Endodermal cell (in vitro differentiated cells): ENCODE measurements around the gene BHLHA15. TPM values are rescaled to one million over a fixed set of nuclear protein-coding genes. Genes with fewer than 3 reads are reported as not detected.

Experiments
- DNase-seq: peaks from one replicate; pipeline ENCODE4 v3.0.0-alpha.2; 2017
- H3K27ac ChIP-seq: 2 replicates; pipeline ENCODE4 v1.5.1; 2013; ENCODE audit warnings: mild to moderate bottlenecking, low read depth, low read length, moderate library complexity
- H3K27me3 ChIP-seq: 2 replicates; pipeline ENCODE4 v1.6.1; 2013; ENCODE audit warnings: mild to moderate bottlenecking, low read length, moderate library complexity; ENCODE audit not compliant: insufficient read depth, control insufficient read depth, poor library complexity, severe bottlenecking
- H3K36me3 ChIP-seq: 2 replicates; pipeline ENCODE4 v1.7.0; 2013; ENCODE audit warnings: mild to moderate bottlenecking, low read length, moderate library complexity; ENCODE audit not compliant: control insufficient read depth, insufficient read depth
- H3K4me1 ChIP-seq: one replicate; pipeline ENCODE4 v1.7.0; 2013; ENCODE audit warnings: low read length; ENCODE audit not compliant: control insufficient read depth, insufficient read depth
- H3K4me3 ChIP-seq: 2 replicates; pipeline ENCODE4 v1.5.1; 2013; ENCODE audit warnings: mild to moderate bottlenecking, low read length, moderate library complexity
- H3K9ac ChIP-seq: 2 replicates; pipeline ENCODE4 v1.6.1; 2013; ENCODE audit warnings: mild to moderate bottlenecking, low read length, moderate library complexity; ENCODE audit not compliant: poor library complexity, severe bottlenecking; ENCODE audit errors: extremely low read depth
- H3K9me3 ChIP-seq: 2 replicates; pipeline ENCODE4 v1.6.1; 2013; ENCODE audit warnings: mild to moderate bottlenecking, low read length, moderate library complexity; ENCODE audit not compliant: control insufficient read depth
- H3K27ac Mint-ChIP-seq: 2 replicates; pipeline ENCODE4 v1.8.0; 2020; ENCODE audit warnings: mixed read lengths
- H3K27me3 Mint-ChIP-seq: 2 replicates; pipeline ENCODE4 v1.8.0; 2021; ENCODE audit warnings: mild to moderate bottlenecking, mixed read lengths; ENCODE audit not compliant: insufficient read depth
- H3K36me3 Mint-ChIP-seq: 2 replicates; pipeline ENCODE4 v1.8.0; 2020; ENCODE audit warnings: low read depth, mixed read lengths
- H3K4me1 Mint-ChIP-seq: 2 replicates; pipeline ENCODE4 v1.8.0; 2020; ENCODE audit warnings: mixed read lengths
- H3K4me3 Mint-ChIP-seq: 2 replicates; pipeline ENCODE4 v1.8.0; 2020; ENCODE audit warnings: mild to moderate bottlenecking, moderate library complexity, mixed read lengths
- H3K9me3 Mint-ChIP-seq: 2 replicates; pipeline ENCODE4 v1.8.0; 2020; ENCODE audit warnings: mild to moderate bottlenecking, mixed read lengths
- CTCF ChIP-seq: fragments of 200-600 bp; sonication (generic); conservative IDR thresholded peaks from 2 replicates; pipeline ENCODE4 v1.5.0; 2021; ENCODE audit warnings: antibody characterized with exemption, mild to moderate bottlenecking
- WGBS, 2 experiments: methylation state at CpG; one replicate each; pipeline versions ENCODE4 v1.1.5 to v1.1.7; 2013; ENCODE audit warnings: missing lambda C conversion rate in 2 of 2, mixed read lengths in 1 of 2; ENCODE audit not compliant: insufficient coverage in 1 of 2, insufficient read length in 1 of 2; 5-methylcytosine and 5-hydroxymethylcytosine counted together
- total RNA-seq, 2 donors: library from RNA; stranded (reverse); fragmentation: NEBNext Ultra II Directional in 1 of 2; extraction: Animal tissue kit (Norgen Biotek cat#: 25700) in 1 of 2; gene quantifications; 2 replicates in 1 of 2; 3 replicates in 1 of 2; pipeline ENCODE4 v1.2.1, GENCODE V29; 2021

BHLHA15 gene
- total RNA-seq, 2 donors from 2014 or later, result 0.86 to 0.95 TPM

- Mint-ChIP-seq H3K9me3 (no peaks in the 10 kb centered on the region), H3K27me3 (peaks cover 2% of the 10 kb centered on the region), H3K36me3 (peaks cover 12% of the 10 kb centered on the region), H3K4me1 (no peaks in the 10 kb centered on the region), H3K4me3 (peak overlapping the region; percentile 51), H3K27ac (no peak overlapping the region)
- no peak overlapping the region for H3K4me3 ChIP-seq
- H3K9me3 ChIP-seq, result no peaks in the 10 kb centered on the region
- no peaks in the 10 kb centered on the region for H3K4me1 ChIP-seq
- peaks cover 11% of the 10 kb centered on the region for H3K36me3 ChIP-seq
- no peak overlapping the region for H3K27ac ChIP-seq
- no peaks in the 10 kb centered on the region for H3K27me3 ChIP-seq
- DNase-seq, result peak; percentile 85
- TF ChIP-seq CTCF, result no peak
- 14% methylated on average over 34 of the region's 49 CpGs; no CpG with 5 or more reads in 1 of the 2 experiments for WGBS, 2 experiments
- H3K9ac ChIP-seq, result no peak overlapping the region
These were observed 572 bp upstream of the BHLHA15 start for GRCh38 chr7:98210513-98211220.

DNA sequence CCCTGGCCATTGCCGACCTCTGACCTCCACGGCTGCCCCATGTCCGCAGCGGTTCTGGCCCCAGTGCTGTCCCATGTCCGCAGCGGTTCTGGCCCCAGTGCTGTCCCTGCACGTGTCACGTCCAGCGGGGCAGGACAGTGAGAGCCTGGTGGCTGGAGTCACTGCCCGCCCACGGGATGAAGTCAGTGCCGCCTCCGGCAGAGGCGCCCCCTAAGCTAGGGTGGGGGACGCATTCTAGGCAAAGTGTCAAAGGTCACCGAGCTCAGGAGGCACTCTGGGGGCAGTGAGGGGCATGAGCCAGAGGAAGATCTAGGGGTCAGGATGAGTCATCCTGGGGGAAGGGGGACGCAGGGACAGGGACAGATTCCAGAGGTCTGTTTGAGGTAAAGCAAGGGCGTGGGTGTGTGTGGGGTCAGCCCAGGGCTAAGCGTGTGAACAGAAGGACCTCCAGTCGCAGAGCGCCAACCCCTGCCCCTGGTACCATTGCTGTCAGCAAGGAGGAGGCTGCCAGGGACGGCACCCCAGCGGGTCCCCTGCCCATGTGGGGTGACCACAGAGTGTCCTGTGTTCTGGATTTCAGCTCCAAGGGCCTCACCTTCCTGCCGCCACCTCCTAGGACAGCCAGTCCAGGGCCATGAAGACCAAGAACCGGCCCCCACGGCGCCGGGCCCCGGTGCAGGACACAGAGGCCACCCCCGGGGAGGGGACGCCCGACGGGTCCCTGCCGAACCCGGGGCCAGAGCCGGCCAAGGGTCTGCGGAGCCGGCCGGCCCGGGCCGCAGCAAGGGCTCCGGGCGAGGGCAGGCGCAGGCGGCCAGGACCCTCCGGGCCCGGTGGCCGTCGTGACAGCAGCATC lies 665 bp downstream of the BHLHA15 start:
- Histone ChIP-seq H3K9ac (no peak overlapping the region), H3K9me3 (no peaks in the 10 kb centered on the region), H3K4me3 (no peak overlapping the region), H3K4me1 (no peaks in the 10 kb centered on the region), H3K36me3 (peaks cover 2% of the 10 kb centered on the region), H3K27me3 (no peaks in the 10 kb centered on the region), H3K27ac (no peak overlapping the region)
- Mint-ChIP-seq H3K27ac (no peak overlapping the region), H3K4me1 (no peaks in the 10 kb centered on the region), H3K27me3 (peaks cover 2% of the 10 kb centered on the region), H3K36me3 (peaks cover 7% of the 10 kb centered on the region), H3K9me3 (no peaks in the 10 kb centered on the region), H3K4me3 (peak overlapping the region; percentile 52)
- peak; percentile 60 for DNase-seq
- TF ChIP-seq CTCF, result no peak
- 89 to 90% methylated on average over 18 to 49 of the region's 49 CpGs for WGBS, 2 experiments

DNA sequence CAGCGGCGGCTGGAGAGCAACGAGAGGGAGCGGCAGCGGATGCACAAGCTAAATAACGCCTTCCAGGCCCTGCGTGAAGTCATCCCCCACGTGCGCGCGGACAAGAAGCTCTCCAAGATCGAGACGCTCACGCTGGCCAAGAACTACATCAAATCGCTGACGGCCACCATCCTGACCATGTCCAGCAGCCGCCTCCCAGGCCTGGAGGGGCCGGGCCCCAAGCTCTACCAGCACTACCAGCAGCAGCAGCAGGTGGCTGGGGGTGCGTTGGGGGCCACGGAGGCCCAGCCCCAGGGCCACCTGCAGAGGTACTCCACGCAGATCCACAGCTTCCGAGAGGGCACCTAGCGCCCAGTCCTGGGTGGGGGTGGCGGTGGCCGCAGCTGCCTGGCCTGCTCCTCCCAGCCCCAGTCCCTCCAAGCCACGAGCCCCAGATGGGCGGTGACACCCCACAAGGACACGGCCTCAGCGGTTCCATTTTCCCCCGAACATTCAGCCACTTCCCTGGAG lies 1.3 kb downstream of the BHLHA15 start:
- no peak for TF ChIP-seq CTCF
- Histone ChIP-seq H3K4me3 (no peak overlapping the region), H3K36me3 (no peaks in the 10 kb centered on the region), H3K27me3 (no peaks in the 10 kb centered on the region), H3K4me1 (no peaks in the 10 kb centered on the region), H3K9ac (no peak overlapping the region), H3K27ac (no peak overlapping the region), H3K9me3 (no peaks in the 10 kb centered on the region)
- DNase-seq, result peak; percentile 47
- Mint-ChIP-seq H3K4me3 (no peak overlapping the region), H3K9me3 (no peaks in the 10 kb centered on the region), H3K4me1 (no peaks in the 10 kb centered on the region), H3K27ac (no peak overlapping the region), H3K36me3 (no peaks in the 10 kb centered on the region), H3K27me3 (peaks cover 2% of the 10 kb centered on the region)
- WGBS, 2 experiments, result 93 to 96% methylated on average over 21 to 30 of the region's 30 CpGs
